Brain microvascular endothelial cell (primary cell): ENCODE measurements around the gene NTMT1.
"Not testable (repeated sequence)": the region's sequence is repeated elsewhere in the genome, so short reads cannot be mapped to it uniquely, and the experiment has no call there.

Experiments used
- DNase-seq: peaks from one replicate; pipeline ENCODE4 v3.0.0-alpha.2; 2020
- H3K27ac ChIP-seq: fragments of 250-450 bp; sonication (Bioruptor Pico); 2 replicates; pipeline ENCODE4 v1.5.1; 2020; ENCODE audit warnings: mild to moderate bottlenecking, moderate library complexity
- H3K27me3 ChIP-seq: fragments of 250-450 bp; sonication (Bioruptor Pico); replicated peaks from 2 replicates; pipeline ENCODE4 v1.5.1; 2020; ENCODE audit warnings: mild to moderate bottlenecking
- H3K36me3 ChIP-seq: fragments of 250-450 bp; sonication (Bioruptor Pico); replicated peaks from 2 replicates; pipeline ENCODE4 v1.5.1; 2020; ENCODE audit warnings: mild to moderate bottlenecking
- H3K4me3 ChIP-seq: 2 replicates; pipeline ENCODE4 v1.5.1; 2011; ENCODE audit warnings: low read depth, mild to moderate bottlenecking, control low read depth, low read length, moderate library complexity
- CTCF ChIP-seq: IDR thresholded peaks from 2 replicates; pipeline ENCODE4 v1.5.1; 2011; ENCODE audit warnings: low read depth, mild to moderate bottlenecking, moderate library complexity, low read length, control low read depth, inconsistent platforms; ENCODE audit errors: missing control alignments
- in situ Hi-C: cut with HindIII; loops from 2 replicates; pipeline ENCODE4 v1.10.0; 2017; ENCODE audit warnings: low sequenced_read_pairs, low pct_ligation_motif_present

Gene NTMT1

GRCh38 chr9:129587487-129588262 is 38.3 kb upstream of the NTMT1 start:
- no peak for DNase-seq
- H3K27ac ChIP-seq = no peak overlapping the region
- H3K27me3 ChIP-seq = no peaks in the 10 kb centered on the region
- TF ChIP-seq CTCF = no peak
- H3K36me3 ChIP-seq = no peaks in the 10 kb centered on the region
- no peak overlapping the region for H3K4me3 ChIP-seq
- in situ Hi-C loops = no loop called here

DNA sequence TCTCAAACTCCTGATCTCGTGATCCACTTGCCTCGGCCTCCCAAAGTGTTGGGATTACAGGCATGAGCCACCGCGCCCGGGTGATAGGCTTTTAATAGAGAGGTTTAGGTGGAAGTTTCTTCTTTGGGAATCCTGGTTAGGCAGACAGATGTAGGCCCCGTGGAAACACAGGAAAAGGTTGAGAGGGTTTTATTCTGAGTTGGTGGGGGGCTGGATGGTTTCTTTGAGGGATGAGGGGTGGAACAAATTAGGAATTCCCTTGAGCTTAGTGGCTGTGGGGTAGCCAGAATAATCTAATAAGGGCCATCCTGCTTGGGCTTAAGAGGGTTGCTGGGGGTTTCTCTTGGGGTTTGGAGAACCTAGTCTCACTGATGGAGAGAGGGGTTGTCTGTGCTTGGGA is 35.5 kb upstream of the NTMT1 start:
- H3K27ac ChIP-seq = no peak overlapping the region
- H3K36me3 ChIP-seq = no peaks in the 10 kb centered on the region
- no peaks in the 10 kb centered on the region for H3K27me3 ChIP-seq
- H3K4me3 ChIP-seq = no peak overlapping the region
- DNase-seq = no peak
- in situ Hi-C loops = no loop called here
- TF ChIP-seq CTCF = no peak

- in situ Hi-C loops = no loop called here
- H3K27ac ChIP-seq = no peak overlapping the region
- H3K27me3 ChIP-seq = no peaks in the 10 kb centered on the region
These were observed 34.0 kb upstream of the NTMT1 start for GRCh38 chr9:129591916-129592315.

GRCh38 chr9:129592790-129593189 is 33.2 kb upstream of the NTMT1 start:
- in situ Hi-C loops = not testable (repeated sequence)

More at GRCh38 chr9:129591916-129592315, 34.0 kb upstream of the NTMT1 start:
- DNase-seq = no peak
- no peaks in the 10 kb centered on the region for H3K36me3 ChIP-seq
- TF ChIP-seq CTCF = no peak
- no peak overlapping the region for H3K4me3 ChIP-seq

GRCh38 chr9:129594632-129595031 is 31.3 kb upstream of the NTMT1 start:
- TF ChIP-seq CTCF = no peak

More at GRCh38 chr9:129592790-129593189, 33.2 kb upstream of the NTMT1 start:
- not testable (repeated sequence) for H3K36me3 ChIP-seq, H3K27me3 ChIP-seq, H3K4me3 ChIP-seq, H3K27ac ChIP-seq, DNase-seq

GRCh38 chr9:129595311-129595741 is 30.6 kb upstream of the NTMT1 start:
- Histone ChIP-seq H3K27me3 (no peaks in the 10 kb centered on the region), H3K27ac (no peak overlapping the region), H3K4me3 (no peak overlapping the region), H3K36me3 (no peaks in the 10 kb centered on the region)
- no peak for DNase-seq
- no peak for TF ChIP-seq CTCF
- in situ Hi-C loops = no loop called here

More at GRCh38 chr9:129594632-129595031, 31.3 kb upstream of the NTMT1 start:
- Histone ChIP-seq H3K27me3 (no peaks in the 10 kb centered on the region), H3K4me3 (no peak overlapping the region), H3K27ac (no peak overlapping the region), H3K36me3 (no peaks in the 10 kb centered on the region)
- in situ Hi-C loops = no loop called here
- no peak for DNase-seq
